Hypothalamus (tissue), 51 donors: ENCODE results near the gene REPS2.

Source experiments
- DNase-seq, 51 donors: peaks; one replicate each; lab custom pipeline; 2025; lab: John Stamatoyannopoulos, UW

Gene REPS2

GRCh38 chrX:16946361-16946964, at the start of gene REPS2:
TSS of gene REPS2 (plus strand) at chrX:16946658. CDS start at chrX:16946862, 204 bp downstream.
- peak in 50 of 51 donors; percentile 6 to 87 (median 62) for DNase-seq

GRCh38 chrX:16897445-16897844, 49.0 kb upstream of the REPS2 start:
- DNase-seq = no peak

GRCh38 chrX:16903274-16904022, 43.0 kb upstream of the REPS2 start:
- DNase-seq = no peak

GRCh38 chrX:16910376-16910775, 36.1 kb upstream of the REPS2 start:
- DNase-seq = no peak

GRCh38 chrX:16914058-16914457, 32.4 kb upstream of the REPS2 start:
- peak in 2 of 51 donors; percentile 0 for DNase-seq

GRCh38 chrX:16916561-16916960, 29.9 kb upstream of the REPS2 start:
- DNase-seq = no peak

- DNase-seq = no peak
Observed at GRCh38 chrX:16917120-16917519, 29.3 kb upstream of the REPS2 start.

GRCh38 chrX:16918979-16919378, 27.5 kb upstream of the REPS2 start:
- DNase-seq = no peak

GRCh38 chrX:16920075-16920474, 26.4 kb upstream of the REPS2 start:
- DNase-seq = no peak

- no peak for DNase-seq
Observed at GRCh38 chrX:16923157-16923556, 23.3 kb upstream of the REPS2 start.

- no peak for DNase-seq
Observed at GRCh38 chrX:16924631-16925480, 21.6 kb upstream of the REPS2 start.

- DNase-seq = no peak
Observed at GRCh38 chrX:16930392-16930791, 16.1 kb upstream of the REPS2 start.

- no peak for DNase-seq
Observed at GRCh38 chrX:16931371-16931770, 15.1 kb upstream of the REPS2 start.

GRCh38 chrX:16931855-16932575, 14.4 kb upstream of the REPS2 start:
- no peak for DNase-seq

GRCh38 chrX:16934185-16934584, 12.3 kb upstream of the REPS2 start:
- DNase-seq = no peak

- DNase-seq = peak in 23 of 51 donors; percentile 1 to 40 (median 10)
Observed at GRCh38 chrX:16946971-16947562, 609 bp downstream of the REPS2 start.

- no peak for DNase-seq
Observed at GRCh38 chrX:16950423-16950822, 4.0 kb downstream of the REPS2 start.

- no peak for DNase-seq
Observed at GRCh38 chrX:16953606-16954211, 7.3 kb downstream of the REPS2 start.

GRCh38 chrX:16957751-16958150, 11.3 kb downstream of the REPS2 start:
- no peak for DNase-seq

GRCh38 chrX:16958356-16958755, 11.9 kb downstream of the REPS2 start:
- no peak for DNase-seq
